ENCODE measurements around the gene KLF17.

- TF ChIP-seq POLR2AphosphoS5 (IDR thresholded peaks at IDR 0.05) (no peak), CTCF (IDR thresholded peaks at IDR 0.05 in 8 of 11, conservative IDR thresholded peaks at IDR 0.05 in 3 of 11) (no peak), POLR2A (IDR thresholded peaks at IDR 0.05) (no peak)
Measured at GRCh38 chr1:44103270-44104131, 15.1 kb upstream of the KLF17 start.
